ENCODE measurements around the gene MMP15. TPM values are rescaled to one million over a fixed set of nuclear protein-coding genes. Genes with fewer than 3 reads are reported as not detected.

MMP15 gene
- total RNA-seq, 1 donor: 9.4 TPM

DNA sequence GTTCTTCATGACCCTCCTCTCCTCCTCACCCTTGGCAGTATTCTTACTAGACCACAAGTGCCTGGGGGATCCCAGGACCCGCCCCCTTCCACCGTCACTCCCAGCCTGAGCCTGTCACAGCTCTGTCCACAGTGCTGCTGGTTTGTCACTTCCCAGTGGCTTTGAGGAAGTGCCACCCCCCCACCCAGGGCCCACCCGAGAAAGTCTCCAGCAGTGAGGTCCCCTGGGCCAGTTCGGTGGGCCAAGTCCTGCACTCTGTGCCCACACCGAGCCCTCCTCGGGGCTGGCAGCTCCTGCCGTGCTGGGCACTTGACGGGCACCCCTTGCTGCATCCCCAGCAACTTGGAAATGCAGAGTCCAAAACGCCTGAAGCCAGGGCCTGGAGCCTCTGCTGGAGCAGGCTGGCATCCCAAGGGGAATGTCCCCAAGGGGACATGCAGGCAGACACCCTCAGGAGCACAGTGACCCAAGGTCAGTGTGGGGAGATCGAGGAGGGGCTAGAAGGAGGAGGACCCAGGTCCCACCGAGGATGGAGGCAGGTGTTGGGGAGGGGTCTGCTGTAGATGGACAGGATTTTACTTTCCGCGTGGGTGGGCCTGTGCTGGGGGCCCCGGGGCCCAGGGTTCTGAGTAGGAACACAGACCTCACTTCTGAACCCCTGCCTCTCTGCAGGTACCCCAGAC, 15.5 kb downstream of the MMP15 start:
- TF ChIP-seq, protein P1, sequence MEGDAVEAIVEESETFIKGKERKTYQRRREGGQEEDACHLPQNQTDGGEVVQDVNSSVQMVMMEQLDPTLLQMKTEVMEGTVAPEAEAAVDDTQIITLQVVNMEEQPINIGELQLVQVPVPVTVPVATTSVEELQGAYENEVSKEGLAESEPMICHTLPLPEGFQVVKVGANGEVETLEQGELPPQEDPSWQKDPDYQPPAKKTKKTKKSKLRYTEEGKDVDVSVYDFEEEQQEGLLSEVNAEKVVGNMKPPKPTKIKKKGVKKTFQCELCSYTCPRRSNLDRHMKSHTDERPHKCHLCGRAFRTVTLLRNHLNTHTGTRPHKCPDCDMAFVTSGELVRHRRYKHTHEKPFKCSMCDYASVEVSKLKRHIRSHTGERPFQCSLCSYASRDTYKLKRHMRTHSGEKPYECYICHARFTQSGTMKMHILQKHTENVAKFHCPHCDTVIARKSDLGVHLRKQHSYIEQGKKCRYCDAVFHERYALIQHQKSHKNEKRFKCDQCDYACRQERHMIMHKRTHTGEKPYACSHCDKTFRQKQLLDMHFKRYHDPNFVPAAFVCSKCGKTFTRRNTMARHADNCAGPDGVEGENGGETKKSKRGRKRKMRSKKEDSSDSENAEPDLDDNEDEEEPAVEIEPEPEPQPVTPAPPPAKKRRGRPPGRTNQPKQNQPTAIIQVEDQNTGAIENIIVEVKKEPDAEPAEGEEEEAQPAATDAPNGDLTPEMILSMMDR (IDR thresholded peaks at IDR 0.05; ENCODE audit: extremely low read depth, low read depth, low read length): no peak
- DNase-seq (ENCODE audit: insufficient read length, low spot score, missing footprints): peak; percentile 81

DNA sequence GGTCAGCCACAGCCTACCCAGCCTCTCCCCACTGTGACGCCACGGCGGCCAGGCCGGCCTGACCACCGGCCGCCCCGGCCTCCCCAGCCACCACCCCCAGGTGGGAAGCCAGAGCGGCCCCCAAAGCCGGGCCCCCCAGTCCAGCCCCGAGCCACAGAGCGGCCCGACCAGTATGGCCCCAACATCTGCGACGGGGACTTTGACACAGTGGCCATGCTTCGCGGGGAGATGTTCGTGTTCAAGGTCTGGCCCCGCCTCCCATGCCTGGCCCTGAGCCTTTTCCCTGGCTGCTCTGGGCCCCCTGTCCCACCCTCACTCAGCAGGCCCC, 16.0 kb downstream of the MMP15 start:
- H3K4me2 ChIP-seq (ENCODE audit: insufficient read depth, low read length): no peak overlapping the region
- H3K4me1 ChIP-seq (ENCODE audit: insufficient read depth, low read length): no peaks in the 10 kb centered on the region
- H3K36me3 ChIP-seq (ENCODE audit: insufficient read depth, low read length): no peaks in the 10 kb centered on the region
- H3K9me3 ChIP-seq (ENCODE audit: low read depth, low read length): no peaks in the 10 kb centered on the region
- DNase-seq (ENCODE audit: insufficient read length, low spot score, missing footprints): peak; percentile 58
- TF ChIP-seq, protein P1 (IDR thresholded peaks at IDR 0.05; ENCODE audit: extremely low read depth, low read depth, low read length): no peak
- H4K20me1 ChIP-seq (ENCODE audit: insufficient read depth, low read length): no peaks in the 10 kb centered on the region
- no peaks in the 10 kb centered on the region for H3K27me3 ChIP-seq (ENCODE audit: insufficient read depth, low read length)
- H2AFZ ChIP-seq (ENCODE audit: low read length): no peak overlapping the region
- H3K79me2 ChIP-seq (ENCODE audit: insufficient read depth, low read length): no peaks in the 10 kb centered on the region
- no peak overlapping the region for H3K27ac ChIP-seq (ENCODE audit: low read depth, low read length)
- no peak overlapping the region for H3K4me3 ChIP-seq (ENCODE audit: insufficient read depth, low read length)

More for the DNA sequence above, 15.5 kb downstream of the MMP15 start:
- no peaks in the 10 kb centered on the region for H3K36me3 ChIP-seq (ENCODE audit: insufficient read depth, low read length)
- no peak overlapping the region for H3K4me2 ChIP-seq (ENCODE audit: insufficient read depth, low read length)
- no peak overlapping the region for H3K4me3 ChIP-seq (ENCODE audit: insufficient read depth, low read length)
- H3K9me3 ChIP-seq (ENCODE audit: low read depth, low read length): no peaks in the 10 kb centered on the region
- H3K27ac ChIP-seq (ENCODE audit: low read depth, low read length): no peak overlapping the region
- no peak overlapping the region for H2AFZ ChIP-seq (ENCODE audit: low read length)
- no peaks in the 10 kb centered on the region for H4K20me1 ChIP-seq (ENCODE audit: insufficient read depth, low read length)
- no peaks in the 10 kb centered on the region for H3K27me3 ChIP-seq (ENCODE audit: insufficient read depth, low read length)
- no peaks in the 10 kb centered on the region for H3K79me2 ChIP-seq (ENCODE audit: insufficient read depth, low read length)
- no peaks in the 10 kb centered on the region for H3K4me1 ChIP-seq (ENCODE audit: insufficient read depth, low read length)

- no peaks in the 10 kb centered on the region for H3K4me1 ChIP-seq (ENCODE audit: insufficient read depth, low read length)
- H3K36me3 ChIP-seq (ENCODE audit: insufficient read depth, low read length): no peaks in the 10 kb centered on the region
- H4K20me1 ChIP-seq (ENCODE audit: insufficient read depth, low read length): no peaks in the 10 kb centered on the region
- TF ChIP-seq, protein P1 (IDR thresholded peaks at IDR 0.05; ENCODE audit: extremely low read depth, low read depth, low read length): no peak
- H3K9me3 ChIP-seq (ENCODE audit: low read depth, low read length): no peaks in the 10 kb centered on the region
- no peaks in the 10 kb centered on the region for H3K27me3 ChIP-seq (ENCODE audit: insufficient read depth, low read length)
- no peak overlapping the region for H3K4me3 ChIP-seq (ENCODE audit: insufficient read depth, low read length)
- peak; percentile 76 for DNase-seq (ENCODE audit: insufficient read length, low spot score, missing footprints)
- H3K79me2 ChIP-seq (ENCODE audit: insufficient read depth, low read length): no peaks in the 10 kb centered on the region
- H3K4me2 ChIP-seq (ENCODE audit: insufficient read depth, low read length): no peak overlapping the region
- no peak overlapping the region for H2AFZ ChIP-seq (ENCODE audit: low read length)
- no peak overlapping the region for H3K27ac ChIP-seq (ENCODE audit: low read depth, low read length)
These were observed 16.7 kb downstream of the MMP15 start for GRCh38 chr16:58042001-58042885.

DNA sequence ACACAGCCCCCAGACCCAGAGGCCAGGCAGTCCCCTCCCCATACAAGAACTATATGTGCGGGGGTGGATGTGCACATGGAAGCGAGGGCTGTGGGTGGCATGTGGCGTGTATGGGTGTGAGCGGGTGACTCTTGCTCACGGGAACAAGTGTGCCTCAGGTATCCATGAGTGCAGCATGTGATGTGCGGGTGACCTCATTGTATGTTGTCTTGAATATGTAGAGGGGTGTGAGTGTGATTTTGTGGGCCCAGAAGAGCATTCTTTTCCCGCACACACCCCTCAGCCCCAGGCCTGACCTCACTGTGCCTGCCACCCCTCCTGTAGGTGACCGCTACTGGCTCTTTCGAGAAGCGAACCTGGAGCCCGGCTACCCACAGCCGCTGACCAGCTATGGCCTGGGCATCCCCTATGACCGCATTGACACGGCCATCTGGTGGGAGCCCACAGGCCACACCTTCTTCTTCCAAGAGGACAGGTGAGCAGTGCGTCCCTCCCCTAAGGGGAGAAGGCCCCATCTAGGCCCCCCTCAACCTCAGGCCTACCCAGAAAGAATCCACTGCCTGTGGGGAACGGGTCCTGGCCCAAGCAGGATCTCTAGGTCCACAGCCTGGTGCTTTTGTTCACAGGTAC, 17.4 kb downstream of the MMP15 start:
- Histone ChIP-seq H3K9me3 (ENCODE audit: low read depth, low read length) (no peaks in the 10 kb centered on the region), H3K27ac (ENCODE audit: low read depth, low read length) (no peak overlapping the region), H4K20me1 (ENCODE audit: insufficient read depth, low read length) (no peaks in the 10 kb centered on the region), H3K4me3 (ENCODE audit: insufficient read depth, low read length) (no peak overlapping the region), H3K4me2 (ENCODE audit: insufficient read depth, low read length) (no peak overlapping the region), H3K36me3 (ENCODE audit: insufficient read depth, low read length) (no peaks in the 10 kb centered on the region), H3K27me3 (ENCODE audit: insufficient read depth, low read length) (no peaks in the 10 kb centered on the region), H3K4me1 (ENCODE audit: insufficient read depth, low read length) (no peaks in the 10 kb centered on the region), H2AFZ (ENCODE audit: low read length) (no peak overlapping the region), H3K79me2 (ENCODE audit: insufficient read depth, low read length) (no peaks in the 10 kb centered on the region)
- DNase-seq (ENCODE audit: insufficient read length, low spot score, missing footprints): peak; percentile 87
- TF ChIP-seq, protein P1 (IDR thresholded peaks at IDR 0.05; ENCODE audit: extremely low read depth, low read depth, low read length): no peak
